ENCODE data around the gene SREBF1. TPM values are rescaled to one million over a fixed set of nuclear protein-coding genes. Genes with fewer than 3 reads are reported as not detected.

The SREBF1 gene
- total RNA-seq, 1 donor = 92.0 TPM

GRCh38 chr17:17801800-17802481 lies 34.8 kb downstream of the SREBF1 start:
- DNase-seq (ENCODE audit: low read depth) = no peak
- no peak overlapping the region for H3K4me3 ChIP-seq (ENCODE audit: low read depth, low read length)
- TF ChIP-seq, protein P1, sequence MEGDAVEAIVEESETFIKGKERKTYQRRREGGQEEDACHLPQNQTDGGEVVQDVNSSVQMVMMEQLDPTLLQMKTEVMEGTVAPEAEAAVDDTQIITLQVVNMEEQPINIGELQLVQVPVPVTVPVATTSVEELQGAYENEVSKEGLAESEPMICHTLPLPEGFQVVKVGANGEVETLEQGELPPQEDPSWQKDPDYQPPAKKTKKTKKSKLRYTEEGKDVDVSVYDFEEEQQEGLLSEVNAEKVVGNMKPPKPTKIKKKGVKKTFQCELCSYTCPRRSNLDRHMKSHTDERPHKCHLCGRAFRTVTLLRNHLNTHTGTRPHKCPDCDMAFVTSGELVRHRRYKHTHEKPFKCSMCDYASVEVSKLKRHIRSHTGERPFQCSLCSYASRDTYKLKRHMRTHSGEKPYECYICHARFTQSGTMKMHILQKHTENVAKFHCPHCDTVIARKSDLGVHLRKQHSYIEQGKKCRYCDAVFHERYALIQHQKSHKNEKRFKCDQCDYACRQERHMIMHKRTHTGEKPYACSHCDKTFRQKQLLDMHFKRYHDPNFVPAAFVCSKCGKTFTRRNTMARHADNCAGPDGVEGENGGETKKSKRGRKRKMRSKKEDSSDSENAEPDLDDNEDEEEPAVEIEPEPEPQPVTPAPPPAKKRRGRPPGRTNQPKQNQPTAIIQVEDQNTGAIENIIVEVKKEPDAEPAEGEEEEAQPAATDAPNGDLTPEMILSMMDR (IDR thresholded peaks at IDR 0.05; ENCODE audit: insufficient read depth, low read depth, low read length) = no peak

- TF ChIP-seq, protein P1 (IDR thresholded peaks at IDR 0.05; ENCODE audit: insufficient read depth, low read depth, low read length) = no peak
Observed at GRCh38 chr17:17800504-17801021, 36.2 kb downstream of the SREBF1 start.

GRCh38 chr17:17798573-17799255 lies 38.1 kb downstream of the SREBF1 start:
- TF ChIP-seq, protein P1 (IDR thresholded peaks at IDR 0.05; ENCODE audit: insufficient read depth, low read depth, low read length) = no peak
- H3K4me3 ChIP-seq (ENCODE audit: low read depth, low read length) = no peak overlapping the region
- DNase-seq (ENCODE audit: low read depth) = no peak

More at GRCh38 chr17:17800504-17801021, 36.2 kb downstream of the SREBF1 start:
- no peak for DNase-seq (ENCODE audit: low read depth)
- H3K4me3 ChIP-seq (ENCODE audit: low read depth, low read length) = no peak overlapping the region

GRCh38 chr17:17798010-17798556 lies 38.7 kb downstream of the SREBF1 start:
- TF ChIP-seq, protein P1 (IDR thresholded peaks at IDR 0.05; ENCODE audit: insufficient read depth, low read depth, low read length) = no peak
- no peak overlapping the region for H3K4me3 ChIP-seq (ENCODE audit: low read depth, low read length)
- no peak for DNase-seq (ENCODE audit: low read depth)

- H3K4me3 ChIP-seq (ENCODE audit: low read depth, low read length) = no peak overlapping the region
- TF ChIP-seq, protein P1 (IDR thresholded peaks at IDR 0.05; ENCODE audit: insufficient read depth, low read depth, low read length) = no peak
Observed at GRCh38 chr17:17797119-17797809, 39.5 kb downstream of the SREBF1 start.

GRCh38 chr17:17796787-17797061 lies 40.1 kb downstream of the SREBF1 start:
- TF ChIP-seq, protein P1 (IDR thresholded peaks at IDR 0.05; ENCODE audit: insufficient read depth, low read depth, low read length) = no peak
- H3K4me3 ChIP-seq (ENCODE audit: low read depth, low read length) = no peak overlapping the region
- no peak for DNase-seq (ENCODE audit: low read depth)

More at GRCh38 chr17:17797119-17797809, 39.5 kb downstream of the SREBF1 start:
- no peak for DNase-seq (ENCODE audit: low read depth)

Measured in fibroblast of villous mesenchyme (primary cell).